Mucosa of rectum (tissue), 2 donors: ENCODE measurements around the gene CSMD2.

Source experiments
- H3K27ac ChIP-seq, 2 donors: one replicate each; pipeline ENCODE4 v1.7.0; 2013; ENCODE audit warnings: inconsistent platforms in 2 of 2, low read depth in 2 of 2, low read length in 2 of 2
- H3K27me3 ChIP-seq, 2 donors: one replicate each; pipeline ENCODE4 v1.7.0; 2013; ENCODE audit warnings: low read length in 2 of 2; ENCODE audit not compliant: control insufficient read depth in 2 of 2, insufficient read depth in 2 of 2
- H3K36me3 ChIP-seq, 2 donors: one replicate each; pipeline ENCODE4 v1.7.0; 2013; ENCODE audit warnings: low read length in 2 of 2; ENCODE audit not compliant: control insufficient read depth in 2 of 2, insufficient read depth in 2 of 2
- H3K4me1 ChIP-seq, 2 donors: one replicate each; pipeline ENCODE4 v1.7.0; 2013; ENCODE audit warnings: low read length in 2 of 2, mild to moderate bottlenecking in 1 of 2; ENCODE audit not compliant: control insufficient read depth in 2 of 2, insufficient read depth in 2 of 2
- H3K4me3 ChIP-seq, 2 donors: one replicate each; pipeline ENCODE4 v1.7.0; 2013; ENCODE audit warnings: low read length in 2 of 2
- H3K9ac ChIP-seq, 2 donors: one replicate each; pipeline ENCODE4 v1.7.0; 2013; ENCODE audit warnings: low read length in 2 of 2, low read depth in 1 of 2, mild to moderate bottlenecking in 1 of 2
- H3K9me3 ChIP-seq, 2 donors: one replicate each; pipeline ENCODE4 v1.7.0; 2013; ENCODE audit warnings: low read length in 2 of 2; ENCODE audit not compliant: control insufficient read depth in 2 of 2
- donor health status: healthy.
- donor health status: Normal muscosa, but diverticular disease.

The CSMD2 gene

GRCh38 chr1:33763406-33763805, 401.6 kb downstream of the CSMD2 start:
- Histone ChIP-seq H3K27ac (no peak overlapping the region), H3K9me3 (no peaks in the 10 kb centered on the region), H3K9ac (no peak overlapping the region), H3K4me1 (no peaks in the 10 kb centered on the region), H3K4me3 (no peak overlapping the region), H3K27me3 (no peaks in the 10 kb centered on the region), H3K36me3 (no peaks in the 10 kb centered on the region)

- no peaks in the 10 kb centered on the region for H3K9me3 ChIP-seq
- H3K27me3 ChIP-seq, result no peaks in the 10 kb centered on the region
- H3K27ac ChIP-seq, result no peak overlapping the region
- H3K4me3 ChIP-seq, result no peak overlapping the region
- H3K9ac ChIP-seq, result no peak overlapping the region
- no peaks in the 10 kb centered on the region for H3K4me1 ChIP-seq
- no peaks in the 10 kb centered on the region for H3K36me3 ChIP-seq
Measured at GRCh38 chr1:33762962-33763361, 402.1 kb downstream of the CSMD2 start.

GRCh38 chr1:33762109-33762830, 402.8 kb downstream of the CSMD2 start:
- Histone ChIP-seq H3K4me3 (no peak overlapping the region), H3K27ac (peak overlapping the region in 1 of 2 donors; percentile 6), H3K9me3 (no peaks in the 10 kb centered on the region), H3K9ac (no peak overlapping the region), H3K36me3 (no peaks in the 10 kb centered on the region), H3K4me1 (no peaks in the 10 kb centered on the region), H3K27me3 (no peaks in the 10 kb centered on the region)

DNA sequence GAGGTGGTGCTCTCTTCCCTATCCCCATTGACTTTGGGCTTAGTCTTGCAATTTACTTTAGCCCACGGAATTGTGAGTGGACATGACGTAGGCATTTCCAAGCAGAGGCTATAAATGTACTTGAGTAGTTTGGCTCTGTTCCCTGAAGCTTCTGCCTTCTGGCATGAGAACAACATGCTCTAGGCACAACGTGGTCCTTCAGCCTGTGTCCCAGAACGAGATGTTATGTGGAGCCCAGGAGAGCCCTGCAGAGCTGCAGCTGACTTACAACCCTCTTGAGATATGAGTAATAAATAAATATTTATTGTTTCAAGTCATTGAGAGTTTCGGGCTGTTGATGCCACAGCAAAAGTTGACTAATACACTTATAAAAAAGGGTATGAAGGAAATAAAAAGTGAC, 406.3 kb downstream of the CSMD2 start:
- Histone ChIP-seq H3K4me1 (no peaks in the 10 kb centered on the region), H3K9me3 (no peaks in the 10 kb centered on the region), H3K27me3 (no peaks in the 10 kb centered on the region), H3K36me3 (no peaks in the 10 kb centered on the region), H3K9ac (no peak overlapping the region), H3K4me3 (no peak overlapping the region), H3K27ac (no peak overlapping the region)

DNA sequence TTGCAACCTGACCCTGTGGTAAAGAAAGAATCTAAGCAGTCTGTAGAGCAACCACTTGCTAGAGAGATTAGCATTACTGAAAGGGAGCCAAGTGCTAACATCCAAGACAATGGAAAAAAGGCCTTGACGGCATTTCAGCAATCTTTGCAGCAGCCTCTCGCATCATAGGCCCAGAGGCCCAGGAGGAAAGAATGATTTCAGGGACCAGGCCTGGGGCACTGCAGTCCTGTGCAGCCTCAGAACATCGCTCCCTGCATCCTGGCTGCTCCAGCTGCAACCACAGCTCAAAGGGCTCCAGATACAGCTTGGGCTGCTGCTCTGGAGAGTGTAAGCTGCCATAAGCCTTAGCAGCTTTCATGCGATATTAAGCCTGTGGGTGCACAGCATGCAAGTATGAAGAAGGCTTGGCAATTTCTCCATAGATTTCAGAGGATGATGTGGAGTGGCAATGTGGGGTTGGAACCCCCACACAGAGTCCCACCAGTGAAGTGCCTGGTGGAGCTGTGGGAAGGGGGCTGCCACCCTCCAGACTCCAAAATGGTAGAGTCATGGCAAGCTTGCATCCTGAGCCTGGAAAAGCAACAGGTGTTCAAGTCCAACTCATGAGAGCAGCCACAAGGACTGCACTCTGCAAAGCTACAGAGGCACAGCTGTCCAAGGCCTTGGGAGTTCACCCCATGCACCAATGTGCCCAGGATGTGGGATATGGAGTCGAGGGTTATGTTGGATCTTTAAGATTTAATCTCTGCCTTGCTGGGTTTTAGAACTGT, 411.8 kb downstream of the CSMD2 start:
- Histone ChIP-seq H3K27ac (no peak overlapping the region), H3K9ac (no peak overlapping the region), H3K36me3 (no peaks in the 10 kb centered on the region), H3K4me1 (no peaks in the 10 kb centered on the region), H3K27me3 (no peaks in the 10 kb centered on the region), H3K9me3 (no peaks in the 10 kb centered on the region), H3K4me3 (no peak overlapping the region)

DNA sequence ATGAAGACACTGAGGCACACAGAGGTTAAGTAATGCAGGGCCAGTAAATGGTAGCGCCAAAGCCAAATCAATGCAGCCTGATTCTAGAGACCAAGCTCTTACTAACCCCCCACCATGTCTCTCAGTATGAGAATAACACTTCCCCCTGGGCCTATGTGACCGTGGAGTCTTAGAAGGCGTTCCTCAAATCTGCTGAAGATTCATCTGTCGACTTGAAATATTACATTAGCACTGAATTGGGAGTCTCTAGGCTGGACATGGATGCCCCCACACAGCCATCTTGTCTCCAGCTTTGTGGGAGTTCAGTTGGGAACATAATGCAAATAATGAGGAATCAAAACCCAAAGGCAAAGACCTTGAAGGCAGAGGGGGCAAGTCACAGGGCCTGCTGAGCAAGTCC, 419.1 kb downstream of the CSMD2 start:
- Histone ChIP-seq H3K36me3 (no peaks in the 10 kb centered on the region), H3K27ac (no peak overlapping the region), H3K9ac (no peak overlapping the region), H3K4me1 (no peaks in the 10 kb centered on the region), H3K9me3 (no peaks in the 10 kb centered on the region), H3K4me3 (no peak overlapping the region), H3K27me3 (no peaks in the 10 kb centered on the region)

GRCh38 chr1:33743221-33743998, 421.6 kb downstream of the CSMD2 start:
- no peak overlapping the region for H3K27ac ChIP-seq
- no peak overlapping the region for H3K9ac ChIP-seq
- no peaks in the 10 kb centered on the region for H3K9me3 ChIP-seq
- H3K4me1 ChIP-seq, result no peaks in the 10 kb centered on the region
- H3K36me3 ChIP-seq, result no peaks in the 10 kb centered on the region
- H3K27me3 ChIP-seq, result no peaks in the 10 kb centered on the region
- H3K4me3 ChIP-seq, result no peak overlapping the region

DNA sequence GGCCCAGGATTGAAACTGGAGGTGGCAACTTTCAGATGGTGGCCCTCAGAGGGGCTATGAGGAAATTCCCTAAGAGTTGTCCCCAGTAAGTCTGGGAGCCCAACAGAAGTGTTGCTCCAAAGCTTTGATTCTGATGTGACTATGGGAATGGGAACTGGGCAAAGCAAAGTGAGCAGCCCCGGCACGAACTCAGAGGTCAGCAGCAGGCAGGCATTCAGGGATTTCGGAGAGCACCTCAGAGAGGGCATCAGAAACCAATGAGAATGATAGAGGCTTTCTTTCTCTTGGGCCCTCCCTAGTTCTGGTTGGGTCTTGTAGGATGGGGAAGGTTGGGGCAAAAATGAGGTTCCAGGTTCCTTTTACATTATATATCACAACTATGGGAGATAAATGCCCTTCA, 422.4 kb downstream of the CSMD2 start:
- Histone ChIP-seq H3K27ac (no peak overlapping the region), H3K9me3 (no peaks in the 10 kb centered on the region), H3K4me3 (no peak overlapping the region), H3K27me3 (no peaks in the 10 kb centered on the region), H3K4me1 (no peaks in the 10 kb centered on the region), H3K36me3 (no peaks in the 10 kb centered on the region), H3K9ac (no peak overlapping the region)

DNA sequence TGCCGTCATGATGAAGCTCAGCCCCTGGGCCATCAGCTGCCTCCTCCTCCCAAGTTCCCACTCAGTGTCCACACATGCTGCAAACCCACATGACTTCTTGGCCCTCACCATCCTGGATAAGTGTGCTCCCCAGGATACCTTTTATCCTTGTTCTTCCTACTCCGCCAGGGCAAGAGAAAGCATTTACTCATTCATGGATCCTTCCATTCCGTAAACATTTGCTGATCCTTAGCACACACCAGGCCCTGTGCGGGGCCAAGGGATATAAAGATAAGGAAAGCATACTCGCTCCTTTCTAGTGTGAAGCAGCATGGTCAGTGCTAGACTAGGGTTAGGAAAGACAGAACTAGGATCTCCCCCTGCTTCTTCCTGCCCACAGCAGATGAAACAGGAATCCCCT, 423.3 kb downstream of the CSMD2 start:
- H3K4me1 ChIP-seq, result no peaks in the 10 kb centered on the region
- no peak overlapping the region for H3K27ac ChIP-seq
- H3K9me3 ChIP-seq, result no peaks in the 10 kb centered on the region
- no peak overlapping the region for H3K9ac ChIP-seq
- no peaks in the 10 kb centered on the region for H3K36me3 ChIP-seq
- H3K27me3 ChIP-seq, result no peaks in the 10 kb centered on the region
- no peak overlapping the region for H3K4me3 ChIP-seq
